ENCODE results near the gene STXBP5L.

The STXBP5L gene

GRCh38 chr3:120928991-120929390 is 21.0 kb downstream of the STXBP5L start:
- DNase-seq (ENCODE audit: low spot score): no peak
- TF ChIP-seq CTCF (IDR thresholded peaks at IDR 0.05; ENCODE audit: extremely low read depth, missing control alignments): no peak

- DNase-seq (ENCODE audit: low spot score): no peak
- no peak for TF ChIP-seq CTCF (IDR thresholded peaks at IDR 0.05; ENCODE audit: extremely low read depth, missing control alignments)
Measured at GRCh38 chr3:120931593-120931992, 23.6 kb downstream of the STXBP5L start.

GRCh38 chr3:120956143-120956542 is 48.1 kb downstream of the STXBP5L start:
- DNase-seq (ENCODE audit: low spot score): no peak
- no peak for TF ChIP-seq CTCF (IDR thresholded peaks at IDR 0.05; ENCODE audit: extremely low read depth, missing control alignments)

- no peak for TF ChIP-seq CTCF (IDR thresholded peaks at IDR 0.05; ENCODE audit: extremely low read depth, missing control alignments)
- no peak for DNase-seq (ENCODE audit: low spot score)
Measured at GRCh38 chr3:120982608-120983320, 74.8 kb downstream of the STXBP5L start.

- no peak for DNase-seq (ENCODE audit: low spot score)
- TF ChIP-seq CTCF (IDR thresholded peaks at IDR 0.05; ENCODE audit: extremely low read depth, missing control alignments): no peak
Measured at GRCh38 chr3:120983321-120983665, 75.3 kb downstream of the STXBP5L start.

GRCh38 chr3:120983841-120984240 is 75.8 kb downstream of the STXBP5L start:
- no peak for TF ChIP-seq CTCF (IDR thresholded peaks at IDR 0.05; ENCODE audit: extremely low read depth, missing control alignments)
- no peak for DNase-seq (ENCODE audit: low spot score)

GRCh38 chr3:120985242-120985641 is 77.2 kb downstream of the STXBP5L start:
- TF ChIP-seq CTCF (IDR thresholded peaks at IDR 0.05; ENCODE audit: extremely low read depth, missing control alignments): no peak
- no peak for DNase-seq (ENCODE audit: low spot score)
